GM20000 (cell line): Measurements from ENCODE around the gene SPRY4.

ENCODE experiments used
- DNase-seq: peaks from one replicate; pipeline ENCODE4 v3.0.0; 2012; ENCODE audit warnings: low spot score
- CTCF ChIP-seq: IDR thresholded peaks from 2 replicates; pipeline ENCODE4 v1.5.1; 2012; ENCODE audit warnings: mild to moderate bottlenecking, control low read depth; ENCODE audit errors: extremely low read depth, missing control alignments

SPRY4 gene

DNA sequence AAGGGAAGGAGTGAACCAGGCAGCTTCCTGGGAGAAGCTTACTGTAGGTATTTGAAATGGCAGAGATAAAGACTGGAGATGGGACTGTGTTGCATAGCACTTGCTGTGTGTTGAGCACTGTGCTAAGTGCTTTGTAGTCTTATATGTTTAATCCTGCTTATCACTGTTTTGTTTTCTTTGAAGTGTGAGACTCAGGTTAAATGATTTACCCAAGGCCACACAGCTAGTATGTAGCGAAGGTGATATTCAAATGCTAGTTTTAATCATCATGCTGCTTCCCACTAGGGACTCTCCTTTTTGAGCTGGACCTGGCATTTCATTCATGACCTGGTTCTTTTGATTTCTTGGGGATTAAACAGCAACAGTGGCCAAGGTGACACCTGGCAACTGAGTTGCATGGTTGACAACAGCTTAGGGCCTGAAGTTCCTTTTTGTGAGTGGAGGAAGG, 35.3 kb upstream of the SPRY4 start:
- no peak for DNase-seq
- no peak for TF ChIP-seq CTCF

GRCh38 chr5:142358648-142359047, 33.8 kb upstream of the SPRY4 start:
- no peak for DNase-seq
- no peak for TF ChIP-seq CTCF

- no peak for TF ChIP-seq CTCF
- DNase-seq: no peak
Observed at GRCh38 chr5:142358121-142358520, 33.3 kb upstream of the SPRY4 start.

- DNase-seq: no peak
- TF ChIP-seq CTCF: no peak
Observed at GRCh38 chr5:142357469-142358090, 32.8 kb upstream of the SPRY4 start.

DNA sequence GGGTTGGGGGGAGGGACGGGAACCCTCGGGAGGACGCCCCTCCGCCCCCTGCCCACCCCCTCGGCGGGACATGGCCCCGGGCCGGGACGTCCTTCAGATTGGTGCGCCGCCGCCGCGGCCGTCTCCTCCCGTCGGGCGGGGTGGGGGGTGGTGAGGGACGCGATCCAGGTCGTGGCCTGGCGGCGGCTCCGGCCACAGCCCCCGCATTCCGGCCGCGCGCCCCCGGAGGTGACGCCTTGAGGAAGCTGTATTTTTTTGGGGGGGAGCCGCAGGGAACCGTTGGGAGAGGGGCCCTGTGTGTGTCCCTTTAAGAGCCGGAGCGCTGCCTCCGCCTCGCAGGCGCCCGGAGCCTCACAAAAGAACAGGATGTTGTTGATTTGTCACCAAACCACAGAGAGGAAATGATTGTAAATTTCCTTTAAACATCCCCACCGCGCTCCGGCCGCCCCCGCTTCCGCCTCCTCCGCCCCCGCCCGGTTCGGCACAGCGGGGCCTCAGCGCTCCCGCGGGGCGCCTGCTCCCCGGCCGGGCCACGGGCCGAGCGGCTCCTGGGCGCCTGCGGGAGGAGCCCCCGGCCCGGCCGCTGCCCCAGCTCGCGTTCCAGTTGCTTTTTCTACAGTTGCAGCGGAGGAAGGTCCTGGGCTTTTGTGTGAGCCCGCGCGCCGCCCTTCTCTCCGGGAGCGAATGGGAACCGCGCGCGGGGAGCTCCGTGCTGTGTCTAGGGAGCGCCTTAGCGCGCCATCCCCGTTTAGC, 32.1 kb upstream of the SPRY4 start:
- no peak for TF ChIP-seq CTCF

DNA sequence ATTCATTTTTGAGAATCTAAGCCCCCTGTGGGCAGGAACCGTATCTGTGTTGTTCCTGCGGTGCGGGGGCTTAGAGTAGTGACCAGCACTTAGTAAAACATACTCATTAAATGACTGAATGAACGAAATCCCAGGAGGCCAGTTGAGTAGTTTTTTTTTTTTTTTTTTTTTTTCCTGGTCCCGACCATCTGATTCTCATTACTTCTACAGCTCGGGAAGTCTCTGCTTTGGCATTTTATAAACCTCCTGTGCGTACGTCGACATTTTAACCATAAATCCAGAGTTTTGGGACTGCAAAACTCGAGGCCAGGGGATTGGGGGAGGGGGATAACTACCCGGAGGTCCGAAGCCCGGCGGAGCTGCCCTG, 31.5 kb upstream of the SPRY4 start:
- no peak for TF ChIP-seq CTCF
- DNase-seq: no peak

More for the DNA sequence above, 32.1 kb upstream of the SPRY4 start:
- DNase-seq: peak; percentile 97

GRCh38 chr5:142353071-142353472, 28.3 kb upstream of the SPRY4 start:
- no peak for TF ChIP-seq CTCF
- DNase-seq: no peak
